Measurements from ENCODE around the gene ARHGEF17.

- TF ChIP-seq CTCF (IDR thresholded peaks at IDR 0.05): no peak
- TF ChIP-seq POLR2A (IDR thresholded peaks at IDR 0.05): no peak
- TF ChIP-seq EP300 (IDR thresholded peaks at IDR 0.05; ENCODE audit: low read depth): no peak
- no peak for TF ChIP-seq POLR2AphosphoS5 (IDR thresholded peaks at IDR 0.05)
Measured at GRCh38 chr11:73345481-73346160, 37.5 kb downstream of the ARHGEF17 start.

All from transverse colon (tissue), 4 donors.